Measurements from ENCODE around the gene ATXN3L.

ATXN3L gene

DNA sequence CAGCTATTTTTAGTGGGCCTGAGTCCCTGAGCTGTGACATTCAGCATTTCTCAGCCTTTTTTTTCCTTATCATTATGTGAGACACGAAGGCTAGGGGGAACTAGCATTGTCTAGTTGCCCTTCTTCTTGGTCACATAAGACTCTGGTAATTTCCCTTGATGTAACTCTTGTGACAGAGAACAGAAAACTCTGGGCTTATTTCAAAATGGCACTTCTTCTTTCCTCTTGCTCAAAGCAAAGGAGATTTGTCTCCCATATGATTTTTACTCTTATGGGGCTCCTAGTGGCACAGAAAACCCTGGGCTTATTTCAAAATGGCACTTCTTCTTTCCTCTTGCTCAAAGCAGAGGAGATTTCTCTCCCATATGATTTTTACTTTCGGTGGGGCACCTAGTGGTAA is 14.7 kb downstream of the ATXN3L start:
- TF ChIP-seq REST (IDR thresholded peaks at IDR 0.05; ENCODE audit: insufficient read depth in 1 of 2, low read depth in 2 of 2, low read length in 2 of 2): no peak
- no peak for TF ChIP-seq SIN3A (IDR thresholded peaks at IDR 0.05; ENCODE audit: borderline replicate concordance, insufficient read depth, low read length)
- no peak for TF ChIP-seq FOXP2 (optimal IDR thresholded peaks at IDR 0.05; ENCODE audit: borderline replicate concordance, extremely low read depth, extremely low read length, insufficient read depth)
- TF ChIP-seq POLR2AphosphoS5 (IDR thresholded peaks at IDR 0.05; ENCODE audit: low read depth, low read length): no peak
- no peak for TF ChIP-seq TAF1 (IDR thresholded peaks at IDR 0.05; ENCODE audit: borderline replicate concordance, insufficient read depth, low read length)

- no peak for TF ChIP-seq SIN3A (IDR thresholded peaks at IDR 0.05; ENCODE audit: borderline replicate concordance, insufficient read depth, low read length)
- no peak for TF ChIP-seq FOXP2 (optimal IDR thresholded peaks at IDR 0.05; ENCODE audit: borderline replicate concordance, extremely low read depth, extremely low read length, insufficient read depth)
- TF ChIP-seq POLR2AphosphoS5 (IDR thresholded peaks at IDR 0.05; ENCODE audit: low read depth, low read length): no peak
- no peak for TF ChIP-seq REST (IDR thresholded peaks at IDR 0.05; ENCODE audit: insufficient read depth in 1 of 2, low read depth in 2 of 2, low read length in 2 of 2)
- no peak for TF ChIP-seq TAF1 (IDR thresholded peaks at IDR 0.05; ENCODE audit: borderline replicate concordance, insufficient read depth, low read length)
These were observed 15.8 kb downstream of the ATXN3L start for GRCh38 chrX:13304052-13304451.

DNA sequence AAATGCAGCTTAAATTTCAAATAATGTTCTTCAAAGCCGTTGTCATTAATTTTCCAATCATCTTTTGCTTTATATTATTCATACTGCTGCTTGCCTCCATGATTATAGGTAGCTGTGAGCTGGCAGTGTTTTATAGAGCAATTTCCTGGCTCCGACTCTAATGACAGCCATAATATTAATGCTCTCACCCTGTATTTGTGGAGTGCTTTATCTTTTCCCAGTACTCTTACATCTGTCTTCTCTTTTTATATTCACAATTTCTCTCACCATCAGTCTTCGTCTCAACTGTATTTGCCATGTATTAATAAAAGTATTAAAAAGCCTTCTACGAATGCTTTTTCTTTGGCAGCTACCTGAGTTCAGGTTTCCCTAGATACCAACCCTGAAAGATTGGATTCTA is 21.0 kb downstream of the ATXN3L start:
- TF ChIP-seq REST (IDR thresholded peaks at IDR 0.05; ENCODE audit: insufficient read depth in 1 of 2, low read depth in 2 of 2, low read length in 2 of 2) (no peak), TAF1 (IDR thresholded peaks at IDR 0.05; ENCODE audit: borderline replicate concordance, insufficient read depth, low read length) (no peak), POLR2AphosphoS5 (IDR thresholded peaks at IDR 0.05; ENCODE audit: low read depth, low read length) (no peak), SIN3A (IDR thresholded peaks at IDR 0.05; ENCODE audit: borderline replicate concordance, insufficient read depth, low read length) (no peak)

DNA sequence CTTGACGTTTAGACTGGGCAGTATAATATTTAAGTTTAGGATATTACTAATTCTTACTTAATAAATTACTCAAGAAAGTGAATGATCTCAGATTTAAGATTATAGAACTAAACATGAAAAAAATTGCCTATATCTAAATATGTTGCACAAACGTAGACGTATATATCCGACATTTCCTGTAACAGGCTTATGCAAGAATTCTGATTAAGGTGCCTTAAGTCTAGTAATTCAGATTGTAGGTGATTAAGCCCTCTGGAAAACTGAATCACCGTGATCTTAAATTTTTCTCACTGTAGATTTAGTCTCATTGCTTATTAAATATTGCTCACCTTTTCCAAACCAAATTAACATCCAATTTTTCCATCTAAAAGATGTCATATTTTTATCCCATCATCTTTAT is 24.0 kb downstream of the ATXN3L start:
- TF ChIP-seq SIN3A (IDR thresholded peaks at IDR 0.05; ENCODE audit: borderline replicate concordance, insufficient read depth, low read length) (no peak), POLR2AphosphoS5 (IDR thresholded peaks at IDR 0.05; ENCODE audit: low read depth, low read length) (no peak), FOXP2 (optimal IDR thresholded peaks at IDR 0.05; ENCODE audit: borderline replicate concordance, extremely low read depth, extremely low read length, insufficient read depth) (no peak), REST (IDR thresholded peaks at IDR 0.05; ENCODE audit: insufficient read depth in 1 of 2, low read depth in 2 of 2, low read length in 2 of 2) (no peak), TAF1 (IDR thresholded peaks at IDR 0.05; ENCODE audit: borderline replicate concordance, insufficient read depth, low read length) (no peak)

DNA sequence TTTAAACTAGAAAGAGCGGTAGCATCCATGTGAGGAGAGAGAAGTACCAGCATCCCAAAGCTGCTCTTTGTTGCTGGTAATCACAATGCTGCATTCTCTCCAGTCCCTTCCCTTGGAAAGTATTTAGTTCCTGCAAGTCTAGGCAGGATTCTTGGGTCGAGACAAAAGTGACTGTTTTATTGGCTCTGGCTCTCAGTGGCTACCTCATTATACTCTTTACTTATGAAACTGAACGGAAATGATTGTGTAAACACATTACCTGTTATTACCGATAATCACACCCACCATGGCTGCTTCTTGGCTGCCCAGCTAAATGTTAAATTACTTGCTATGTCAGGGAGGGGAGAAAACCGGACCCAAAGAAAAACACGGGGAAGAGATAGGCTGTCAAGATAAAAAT is 26.2 kb downstream of the ATXN3L start:
- TF ChIP-seq TAF1 (IDR thresholded peaks at IDR 0.05; ENCODE audit: borderline replicate concordance, insufficient read depth, low read length) (no peak), FOXP2 (optimal IDR thresholded peaks at IDR 0.05; ENCODE audit: borderline replicate concordance, extremely low read depth, extremely low read length, insufficient read depth) (no peak), POLR2AphosphoS5 (IDR thresholded peaks at IDR 0.05; ENCODE audit: low read depth, low read length) (no peak), REST (IDR thresholded peaks at IDR 0.05; ENCODE audit: insufficient read depth in 1 of 2, low read depth in 2 of 2, low read length in 2 of 2) (no peak), SIN3A (IDR thresholded peaks at IDR 0.05; ENCODE audit: borderline replicate concordance, insufficient read depth, low read length) (no peak)
